Sigmoid colon (tissue), 7 donors: ENCODE measurements around the gene RBFOX2. TPM values are rescaled to one million over a fixed set of nuclear protein-coding genes. Genes with fewer than 3 reads are reported as not detected.

Experiments
- DNase-seq: peaks from one replicate; pipeline ENCODE4 v3.0.0-alpha.2; 2019
- H3K27ac ChIP-seq, 4 donors: fragments of 200-600 bp; sonication (generic); one replicate each; pipeline ENCODE4 v1.5.1; 2016 to 2019; ENCODE audit warnings: mild to moderate bottlenecking in 1 of 4
- H3K27me3 ChIP-seq, 3 donors: fragments of 200-600 bp; sonication (generic); one replicate each; pipeline ENCODE4 v1.5.1; 2019; ENCODE audit warnings: mild to moderate bottlenecking in 1 of 3
- H3K36me3 ChIP-seq, 4 donors: fragments of 200-600 bp; sonication (generic); one replicate each; pipeline ENCODE4 v1.5.1; 2016 to 2019
- H3K4me1 ChIP-seq, 4 donors: fragments of 200-600 bp; sonication (generic); one replicate each; pipeline ENCODE4 v1.5.1; 2017 to 2019
- H3K4me3 ChIP-seq, 4 donors: fragments of 200-600 bp; sonication (generic); one replicate each; pipeline ENCODE4 v1.5.1; 2017 to 2019; ENCODE audit warnings: mild to moderate bottlenecking in 2 of 4, moderate library complexity in 1 of 4
- H3K9me3 ChIP-seq, 4 donors: fragments of 200-600 bp in 3 of 4; sonication (generic) in 3 of 4; one replicate each; pipeline versions ENCODE4 v1.5.1 to v1.6.1; 2013 to 2019
- EP300 ChIP-seq, 4 donors: sonication (generic); formaldehyde crosslinking; IDR thresholded peaks; one replicate each; pipeline ENCODE4 v1.6.1; 2017; ENCODE audit warnings: antibody characterized with exemption in 4 of 4
- POLR2A ChIP-seq, 2 donors: fragments of 450-650 bp; IDR thresholded peaks; one replicate each; pipeline ENCODE4 v1.6.1; 2016; ENCODE audit warnings: antibody characterized with exemption in 2 of 2, mild to moderate bottlenecking in 2 of 2, moderate library complexity in 2 of 2
- POLR2AphosphoS5 ChIP-seq, 4 donors: sonication (generic); formaldehyde crosslinking; IDR thresholded peaks; one replicate each; pipeline ENCODE4 v1.6.1; 2017; ENCODE audit warnings: antibody characterized with exemption in 4 of 4
- WGBS, 2 donors: extraction: QIAGEN DNeasy Blood & Tissue Kit; methylation state at CpG; one replicate each; pipeline ENCODE4 v1.1.7; 2013; 5-methylcytosine and 5-hydroxymethylcytosine counted together
- intact Hi-C: fragments of 100-400 bp; cut with DNase I; formaldehyde crosslinking; loops from one replicate; pipeline ENCODE4 v1.15.1; 2023
- polyA plus RNA-seq, 3 donors: library from polyadenylated mRNA; stranded (reverse); fragments of 200-250 nt; gene quantifications; one replicate each; pipeline ENCODE4 v1.2.3, GENCODE V29; 2013
- total RNA-seq, 4 donors: library from RNA; depleted of rRNA; stranded (reverse); fragments of >200 nt; gene quantifications; one replicate each; pipeline ENCODE4 v1.1.0, GENCODE V29; 2016
- TF ChIP-seq, protein P1 (sequence below), 4 experiments: fragments of 450-650 bp in 3 of 4; fragments of 200-600 bp in 1 of 4; IDR thresholded peaks; one replicate each; pipeline ENCODE4 v1.5.1; 2016 to 2019; ENCODE audit warnings: antibody characterized with exemption in 4 of 4, mild to moderate bottlenecking in 3 of 4, moderate library complexity in 2 of 4
- donor health status: healthy with polysubstance abuse.
- donor health status: Bipolar disorder and iron deficiency.
- donor health status: healthy.

RBFOX2 gene
- total and polyA plus RNA-seq, 7 donors = 11.6 to 164 (median 138) TPM

GRCh38 chr22:35957589-35957988 lies 71.0 kb downstream of the RBFOX2 start:
- no peak overlapping the region for H3K4me3 ChIP-seq
- H3K27me3 ChIP-seq = no peaks in the 10 kb centered on the region
- H3K36me3 ChIP-seq = no peaks in the 10 kb centered on the region
- no peak overlapping the region for H3K27ac ChIP-seq
- intact Hi-C loops = no loop called here
- TF ChIP-seq POLR2AphosphoS5 (IDR thresholded peaks at IDR 0.05) (no peak), EP300 (IDR thresholded peaks at IDR 0.05) (no peak), POLR2A (IDR thresholded peaks at IDR 0.05) (no peak)
- TF ChIP-seq, protein P1, sequence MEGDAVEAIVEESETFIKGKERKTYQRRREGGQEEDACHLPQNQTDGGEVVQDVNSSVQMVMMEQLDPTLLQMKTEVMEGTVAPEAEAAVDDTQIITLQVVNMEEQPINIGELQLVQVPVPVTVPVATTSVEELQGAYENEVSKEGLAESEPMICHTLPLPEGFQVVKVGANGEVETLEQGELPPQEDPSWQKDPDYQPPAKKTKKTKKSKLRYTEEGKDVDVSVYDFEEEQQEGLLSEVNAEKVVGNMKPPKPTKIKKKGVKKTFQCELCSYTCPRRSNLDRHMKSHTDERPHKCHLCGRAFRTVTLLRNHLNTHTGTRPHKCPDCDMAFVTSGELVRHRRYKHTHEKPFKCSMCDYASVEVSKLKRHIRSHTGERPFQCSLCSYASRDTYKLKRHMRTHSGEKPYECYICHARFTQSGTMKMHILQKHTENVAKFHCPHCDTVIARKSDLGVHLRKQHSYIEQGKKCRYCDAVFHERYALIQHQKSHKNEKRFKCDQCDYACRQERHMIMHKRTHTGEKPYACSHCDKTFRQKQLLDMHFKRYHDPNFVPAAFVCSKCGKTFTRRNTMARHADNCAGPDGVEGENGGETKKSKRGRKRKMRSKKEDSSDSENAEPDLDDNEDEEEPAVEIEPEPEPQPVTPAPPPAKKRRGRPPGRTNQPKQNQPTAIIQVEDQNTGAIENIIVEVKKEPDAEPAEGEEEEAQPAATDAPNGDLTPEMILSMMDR (IDR thresholded peaks at IDR 0.05) = no peak
- no peak for DNase-seq
- no peaks in the 10 kb centered on the region for H3K9me3 ChIP-seq
- WGBS, 2 donors = 88 to 97% methylated on average over 1 of the region's 1 CpG
- peaks cover 0 to 45% (median 40%) of the 10 kb centered on the region in 4 donors for H3K4me1 ChIP-seq

DNA sequence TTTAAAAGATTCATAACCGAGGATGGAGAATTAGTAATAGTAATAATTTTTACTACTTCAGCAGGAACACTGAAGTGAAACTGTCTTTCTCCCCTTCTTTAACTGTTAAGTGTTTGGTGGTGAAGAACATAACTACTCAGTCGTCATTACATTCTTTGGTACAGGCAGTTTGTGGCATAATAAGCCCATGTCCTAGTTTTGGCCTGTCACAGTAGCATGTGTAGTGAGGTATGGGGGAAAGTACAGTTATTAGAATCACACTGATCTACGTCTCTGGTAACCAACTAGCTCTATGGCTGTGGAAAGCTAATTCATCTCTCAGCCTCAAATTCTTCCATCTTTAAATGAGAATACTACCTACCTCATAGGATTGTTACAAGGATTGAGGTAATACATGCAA lies 71.8 kb downstream of the RBFOX2 start:
- H3K4me3 ChIP-seq = no peak overlapping the region
- no peak for DNase-seq
- no peaks in the 10 kb centered on the region for H3K27me3 ChIP-seq
- H3K36me3 ChIP-seq = no peaks in the 10 kb centered on the region
- H3K9me3 ChIP-seq = no peaks in the 10 kb centered on the region
- peaks cover 0 to 45% (median 37%) of the 10 kb centered on the region in 4 donors for H3K4me1 ChIP-seq
- no peak overlapping the region for H3K27ac ChIP-seq
- WGBS, 2 donors = 86 to 89% methylated on average over 3 of the region's 3 CpGs
- intact Hi-C loops = no loop called here
- TF ChIP-seq POLR2AphosphoS5 (IDR thresholded peaks at IDR 0.05) (no peak), POLR2A (IDR thresholded peaks at IDR 0.05) (no peak), EP300 (IDR thresholded peaks at IDR 0.05) (no peak)
- TF ChIP-seq, protein P1 (IDR thresholded peaks at IDR 0.05) = no peak

DNA sequence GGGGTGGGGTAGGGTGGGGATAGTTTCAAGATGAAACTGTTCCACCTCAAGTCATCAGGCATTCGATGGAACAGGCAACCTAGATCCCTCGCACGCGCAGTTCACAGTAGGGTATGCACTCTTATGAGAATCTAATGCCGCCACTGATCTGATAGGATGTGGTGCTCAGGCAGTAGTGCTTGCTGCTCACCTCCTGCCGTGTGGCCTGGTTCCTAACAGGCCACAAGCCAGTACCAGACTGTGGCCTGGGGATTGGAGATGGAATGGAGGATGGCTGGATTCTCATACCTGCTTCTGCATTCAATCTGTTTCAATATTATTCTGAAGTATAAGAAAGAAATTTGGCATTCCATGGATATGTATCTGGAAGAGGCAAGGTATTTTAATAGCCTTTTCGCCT lies 73.1 kb downstream of the RBFOX2 start:
- 93 to 94% methylated on average over 7 of the region's 7 CpGs for WGBS, 2 donors
- peaks cover 0 to 38% (median 29%) of the 10 kb centered on the region in 4 donors for H3K4me1 ChIP-seq
- TF ChIP-seq POLR2A (IDR thresholded peaks at IDR 0.05) (no peak), EP300 (IDR thresholded peaks at IDR 0.05) (no peak), POLR2AphosphoS5 (IDR thresholded peaks at IDR 0.05) (no peak)
- TF ChIP-seq, protein P1 (IDR thresholded peaks at IDR 0.05) = no peak
- H3K4me3 ChIP-seq = no peak overlapping the region
- intact Hi-C loops = no loop called here
- H3K27me3 ChIP-seq = no peaks in the 10 kb centered on the region
- no peak for DNase-seq
- no peaks in the 10 kb centered on the region for H3K36me3 ChIP-seq
- H3K27ac ChIP-seq = no peak overlapping the region
- no peaks in the 10 kb centered on the region for H3K9me3 ChIP-seq

GRCh38 chr22:35952576-35952975 lies 76.0 kb downstream of the RBFOX2 start:
- no peaks in the 10 kb centered on the region for H3K27me3 ChIP-seq
- H3K27ac ChIP-seq = peak overlapping the region in 1 of 4 donors; percentile 52
- no peak for DNase-seq
- no peaks in the 10 kb centered on the region for H3K9me3 ChIP-seq
- TF ChIP-seq, protein P1 (IDR thresholded peaks at IDR 0.05) = no peak
- TF ChIP-seq EP300 (IDR thresholded peaks at IDR 0.05) (no peak), POLR2AphosphoS5 (IDR thresholded peaks at IDR 0.05) (no peak), POLR2A (IDR thresholded peaks at IDR 0.05) (no peak)
- H3K4me3 ChIP-seq = no peak overlapping the region
- peaks cover 0 to 21% (median 15%) of the 10 kb centered on the region in 4 donors for H3K4me1 ChIP-seq
- intact Hi-C loops = no loop called here
- no peaks in the 10 kb centered on the region for H3K36me3 ChIP-seq

- no peaks in the 10 kb centered on the region for H3K9me3 ChIP-seq
- no peak for TF ChIP-seq POLR2AphosphoS5 (IDR thresholded peaks at IDR 0.05)
- TF ChIP-seq EP300 (IDR thresholded peaks at IDR 0.05) = no peak
- TF ChIP-seq, protein P1 (IDR thresholded peaks at IDR 0.05) = no peak
- no peak for TF ChIP-seq POLR2A (IDR thresholded peaks at IDR 0.05)
- no peaks in the 10 kb centered on the region for H3K36me3 ChIP-seq
- no peak overlapping the region for H3K27ac ChIP-seq
- no peak overlapping the region for H3K4me3 ChIP-seq
- intact Hi-C loops = no loop called here
- no peak for DNase-seq
- H3K27me3 ChIP-seq = no peaks in the 10 kb centered on the region
- H3K4me1 ChIP-seq = peaks cover 0 to 21% (median 15%) of the 10 kb centered on the region in 4 donors
- WGBS, 2 donors = 91 to 93% methylated on average over 2 of the region's 2 CpGs
These were observed 78.4 kb downstream of the RBFOX2 start for GRCh38 chr22:35950262-35950661.
